C1 segment of cervical spinal cord (tissue), 14 donors: ENCODE data around the gene MRPL48.
"Not testable (repeated sequence)": the region's sequence is repeated elsewhere in the genome, so short reads cannot be mapped to it uniquely, and the experiment has no call there.

Experiments used
- DNase-seq, 14 donors: peaks; one replicate each; lab custom pipeline; 2025; lab: John Stamatoyannopoulos, UW

The MRPL48 gene

GRCh38 chr11:73838443-73839122, 50.9 kb downstream of the MRPL48 start:
- DNase-seq, result peak in 1 of 14 donors; percentile 6

GRCh38 chr11:73839123-73839457, 51.4 kb downstream of the MRPL48 start:
- no peak for DNase-seq

GRCh38 chr11:73851046-73851764, 63.5 kb downstream of the MRPL48 start:
- no peak for DNase-seq

- DNase-seq, result no peak
These were observed 64.4 kb downstream of the MRPL48 start for GRCh38 chr11:73852049-73852448.

- no peak for DNase-seq
These were observed 67.0 kb downstream of the MRPL48 start for GRCh38 chr11:73854680-73855079.

GRCh38 chr11:73856031-73856567, 68.4 kb downstream of the MRPL48 start:
- DNase-seq, result peak in 8 of 14 donors; percentile 11 to 58 (median 43)

GRCh38 chr11:73859671-73860070, 72.0 kb downstream of the MRPL48 start:
- no peak for DNase-seq

- DNase-seq, result no peak
These were observed 72.5 kb downstream of the MRPL48 start for GRCh38 chr11:73860202-73860601.

GRCh38 chr11:73862986-73863385, 75.3 kb downstream of the MRPL48 start:
- DNase-seq, result no peak

GRCh38 chr11:73866095-73866579, 78.5 kb downstream of the MRPL48 start:
- no peak for DNase-seq

GRCh38 chr11:73866586-73866996, 78.9 kb downstream of the MRPL48 start:
- DNase-seq, result no peak

GRCh38 chr11:73869332-73869949, 81.8 kb downstream of the MRPL48 start:
- no peak for DNase-seq

- DNase-seq, result no peak
These were observed 82.6 kb downstream of the MRPL48 start for GRCh38 chr11:73870261-73870660.

GRCh38 chr11:73872749-73873357, 85.2 kb downstream of the MRPL48 start:
- no peak for DNase-seq

- no peak for DNase-seq
These were observed 87.7 kb downstream of the MRPL48 start for GRCh38 chr11:73875380-73875779.

- DNase-seq, result no peak
These were observed 88.2 kb downstream of the MRPL48 start for GRCh38 chr11:73875840-73876239.

- DNase-seq, result peak; percentile 64 to 96 (median 90)
These were observed 89.0 kb downstream of the MRPL48 start, which contains the start of the genes COA4 and PAAF1 for GRCh38 chr11:73876424-73877310. Gene COA4, minus strand, starts transcription at chr11:73876846. Its CDS starts 3,468 bp downstream, at chr11:73873378. Gene PAAF1, plus strand, starts transcription at chr11:73876999. Its CDS starts 23 bp downstream, at chr11:73877022.

GRCh38 chr11:73878771-73879170, 91.1 kb downstream of the MRPL48 start:
- no peak for DNase-seq

- DNase-seq, result not testable (repeated sequence)
These were observed 92.8 kb downstream of the MRPL48 start for GRCh38 chr11:73880449-73880848.

GRCh38 chr11:73883856-73884255, 96.2 kb downstream of the MRPL48 start:
- no peak for DNase-seq

- no peak for DNase-seq
These were observed 100.6 kb downstream of the MRPL48 start for GRCh38 chr11:73888244-73888643.
